Measurements from ENCODE around the gene C8G. TPM values are rescaled to one million over a fixed set of nuclear protein-coding genes. Genes with fewer than 3 reads are reported as not detected.

C8G gene
- total RNA-seq, 6 donors from 2014 or later = 1.8 to 4.4 (median 2.1) TPM; not detected in 3

- no peak for DNase-seq
- 83 to 94% methylated on average over 9 to 11 of the region's 11 CpGs for WGBS, 2 donors
- no peaks in the 10 kb centered on the region for H3K9me3 ChIP-seq
- H3K27me3 ChIP-seq = peaks cover 0 to 18% (median 13%) of the 10 kb centered on the region in 4 donors
- no peak overlapping the region for H3K4me3 ChIP-seq
- ATAC-seq (ENCODE audit: low FRiP score in 2 of 2) = no peak
- no peaks in the 10 kb centered on the region for H3K36me3 ChIP-seq
- TF ChIP-seq POLR2AphosphoS5 (IDR thresholded peaks at IDR 0.05) (no peak), CTCF (IDR thresholded peaks at IDR 0.05) (no peak), POLR2A (IDR thresholded peaks at IDR 0.05) (no peak), EP300 (IDR thresholded peaks at IDR 0.05) (no peak)
- no peak overlapping the region for H3K27ac ChIP-seq
- H3K4me1 ChIP-seq = peaks cover 15 to 44% (median 31%) of the 10 kb centered on the region in 4 donors
Measured at GRCh38 chr9:136983656-136984314, 38.7 kb downstream of the C8G start.

- TF ChIP-seq EP300 (IDR thresholded peaks at IDR 0.05) (no peak), POLR2AphosphoS5 (IDR thresholded peaks at IDR 0.05) (no peak), CTCF (IDR thresholded peaks at IDR 0.05) (no peak), POLR2A (IDR thresholded peaks at IDR 0.05) (no peak)
- Histone ChIP-seq H3K4me3 (no peak overlapping the region), H3K4me1 (peaks cover 15 to 37% (median 30%) of the 10 kb centered on the region in 4 donors), H3K27ac (no peak overlapping the region), H3K36me3 (no peaks in the 10 kb centered on the region), H3K27me3 (peaks cover 0 to 18% (median 13%) of the 10 kb centered on the region in 4 donors), H3K9me3 (no peaks in the 10 kb centered on the region)
- DNase-seq (peak in 1 of 2 donors; percentile 74), ATAC-seq (ENCODE audit: low FRiP score in 2 of 2) (no peak)
- 58 to 100% methylated on average over 1 to 21 of the region's 29 CpGs for WGBS, 2 donors
Measured at GRCh38 chr9:136984464-136985026, 39.5 kb downstream of the C8G start.

- ATAC-seq (ENCODE audit: low FRiP score in 2 of 2) (peak in 1 of 2 donors; percentile 20), DNase-seq (peak in 1 of 2 donors; percentile 83)
- Histone ChIP-seq H3K36me3 (no peaks in the 10 kb centered on the region), H3K27ac (no peak overlapping the region), H3K4me3 (no peak overlapping the region), H3K4me1 (peaks cover 15 to 36% (median 30%) of the 10 kb centered on the region in 4 donors), H3K27me3 (peaks cover 0 to 18% (median 13%) of the 10 kb centered on the region in 4 donors), H3K9me3 (no peaks in the 10 kb centered on the region)
- 20 to 29% methylated on average over 1 to 33 of the region's 48 CpGs for WGBS, 2 donors
- TF ChIP-seq EP300 (IDR thresholded peaks at IDR 0.05) (no peak), POLR2A (IDR thresholded peaks at IDR 0.05) (no peak), CTCF (IDR thresholded peaks at IDR 0.05) (no peak), POLR2AphosphoS5 (IDR thresholded peaks at IDR 0.05) (no peak)
Measured at GRCh38 chr9:136985027-136985602, 40.1 kb downstream of the C8G start.

- peaks cover 0 to 18% (median 13%) of the 10 kb centered on the region in 4 donors for H3K27me3 ChIP-seq
- H3K9me3 ChIP-seq = no peaks in the 10 kb centered on the region
- peaks cover 15 to 33% (median 27%) of the 10 kb centered on the region in 4 donors for H3K4me1 ChIP-seq
- no peak overlapping the region for H3K27ac ChIP-seq
- ATAC-seq (ENCODE audit: low FRiP score in 2 of 2) (no peak), DNase-seq (peak in 1 of 2 donors; percentile 83)
- 54 to 65% methylated on average over 4 to 24 of the region's 33 CpGs for WGBS, 2 donors
- no peak overlapping the region for H3K4me3 ChIP-seq
- no peaks in the 10 kb centered on the region for H3K36me3 ChIP-seq
- TF ChIP-seq CTCF (IDR thresholded peaks at IDR 0.05) = no peak
- no peak for TF ChIP-seq POLR2A (IDR thresholded peaks at IDR 0.05)
- TF ChIP-seq POLR2AphosphoS5 (IDR thresholded peaks at IDR 0.05) = no peak
- no peak for TF ChIP-seq EP300 (IDR thresholded peaks at IDR 0.05)
Measured at GRCh38 chr9:136985853-136986252, 40.8 kb downstream of the C8G start.

Data from upper lobe of left lung (tissue), 6 donors.